Kidney epithelial cell (primary cell): ENCODE measurements around the gene CYFIP1. TPM values are rescaled to one million over a fixed set of nuclear protein-coding genes. Genes with fewer than 3 reads are reported as not detected.

Source experiments
- DNase-seq: peaks from one replicate; pipeline ENCODE4 v3.0.0-alpha.2; 2010; ENCODE audit warnings: low read depth
- H3K27me3 ChIP-seq: 2 replicates; pipeline ENCODE4 v1.6.0; 2011; ENCODE audit warnings: low read length; ENCODE audit not compliant: control insufficient read depth, insufficient read depth
- H3K36me3 ChIP-seq: 2 replicates; pipeline ENCODE4 v1.5.1; 2011; ENCODE audit warnings: low read length; ENCODE audit not compliant: control insufficient read depth, insufficient read depth
- H3K4me3 ChIP-seq: 2 replicates; pipeline ENCODE4 v1.5.1; 2011; ENCODE audit warnings: low read depth, mild to moderate bottlenecking, control low read depth, low read length
- CTCF ChIP-seq: IDR thresholded peaks from 2 replicates; pipeline ENCODE4 v1.5.1; 2011; ENCODE audit warnings: mild to moderate bottlenecking, moderate library complexity, low read length, control low read depth, inconsistent platforms; ENCODE audit not compliant: insufficient read depth, poor library complexity, severe bottlenecking
- total RNA-seq: library from RNA; depleted of rRNA; stranded (reverse); fragments of >200 nt; gene quantifications from 2 replicates; pipeline ENCODE4 v1.2.3, GENCODE V29; 2015

The CYFIP1 gene
- total RNA-seq, 1 donor from 2014 or later: 110 TPM

DNA sequence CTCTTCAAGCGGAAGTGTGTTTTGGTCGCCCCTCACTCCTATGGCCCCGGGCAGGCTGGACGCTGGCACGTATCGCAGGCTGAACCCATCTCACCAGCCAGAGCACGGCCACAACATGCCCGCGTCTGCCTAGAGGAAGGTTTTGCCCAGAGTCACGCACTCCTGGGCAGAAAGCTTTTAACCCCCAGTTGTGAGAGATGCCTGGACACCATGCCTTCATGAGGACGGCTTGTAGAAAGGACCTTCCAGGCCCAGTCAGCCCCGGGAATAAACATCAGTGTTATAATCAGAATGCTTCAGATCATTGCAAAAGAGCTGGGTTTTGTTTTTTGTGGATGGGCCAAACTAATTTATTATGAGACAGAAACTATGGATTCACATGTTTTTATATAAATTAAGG lies 16.5 kb downstream of the CYFIP1 start:
- DNase-seq: no peak
- no peaks in the 10 kb centered on the region for H3K27me3 ChIP-seq
- no peaks in the 10 kb centered on the region for H3K36me3 ChIP-seq
- no peak for TF ChIP-seq CTCF
- no peak overlapping the region for H3K4me3 ChIP-seq

GRCh38 chr15:22962611-22963010 lies 17.6 kb downstream of the CYFIP1 start:
- Histone ChIP-seq H3K27me3 (no peaks in the 10 kb centered on the region), H3K36me3 (no peaks in the 10 kb centered on the region), H3K4me3 (no peak overlapping the region)
- no peak for TF ChIP-seq CTCF
- DNase-seq: no peak

DNA sequence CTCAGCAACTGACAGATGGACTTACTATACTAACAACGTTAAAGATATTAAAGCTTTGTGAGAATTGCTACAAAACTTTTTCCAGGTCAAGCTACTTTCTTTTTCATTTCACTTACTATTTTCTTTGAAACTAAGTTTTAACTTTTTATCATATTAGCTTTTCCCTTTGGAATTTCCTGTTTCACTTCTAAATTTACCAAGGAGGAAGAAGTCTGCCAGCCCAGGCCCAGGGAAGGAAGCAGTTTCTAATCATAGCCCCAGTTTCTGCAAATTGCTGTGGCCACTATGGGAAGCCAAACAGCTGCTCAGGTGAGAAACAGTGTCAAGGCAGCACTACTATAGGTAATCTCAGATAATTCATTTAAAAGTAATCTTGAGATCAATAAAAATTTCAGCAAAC lies 18.4 kb downstream of the CYFIP1 start:
- Histone ChIP-seq H3K27me3 (no peaks in the 10 kb centered on the region), H3K36me3 (no peaks in the 10 kb centered on the region), H3K4me3 (no peak overlapping the region)
- no peak for TF ChIP-seq CTCF
- DNase-seq: no peak

DNA sequence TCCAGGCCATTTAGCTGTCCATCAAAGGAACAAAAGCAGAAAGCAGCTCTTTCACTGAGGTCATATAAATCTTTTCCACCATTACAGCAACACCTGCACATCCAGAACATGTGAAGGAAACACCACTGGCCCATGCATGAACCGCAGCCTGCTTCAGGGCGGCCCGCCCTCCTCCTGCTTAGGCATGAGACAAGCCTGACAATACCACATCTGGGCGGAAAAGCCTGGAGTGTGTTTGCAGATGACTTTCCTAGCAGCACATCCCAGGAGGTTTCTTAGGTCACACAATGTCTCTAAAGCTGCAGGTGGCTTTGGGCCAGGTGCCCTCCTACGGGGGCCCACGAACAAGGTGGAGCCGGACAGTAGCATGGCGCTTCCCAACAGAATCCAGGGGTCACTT lies 19.6 kb downstream of the CYFIP1 start:
- Histone ChIP-seq H3K27me3 (no peaks in the 10 kb centered on the region), H3K36me3 (no peaks in the 10 kb centered on the region), H3K4me3 (no peak overlapping the region)
- no peak for DNase-seq
- no peak for TF ChIP-seq CTCF

DNA sequence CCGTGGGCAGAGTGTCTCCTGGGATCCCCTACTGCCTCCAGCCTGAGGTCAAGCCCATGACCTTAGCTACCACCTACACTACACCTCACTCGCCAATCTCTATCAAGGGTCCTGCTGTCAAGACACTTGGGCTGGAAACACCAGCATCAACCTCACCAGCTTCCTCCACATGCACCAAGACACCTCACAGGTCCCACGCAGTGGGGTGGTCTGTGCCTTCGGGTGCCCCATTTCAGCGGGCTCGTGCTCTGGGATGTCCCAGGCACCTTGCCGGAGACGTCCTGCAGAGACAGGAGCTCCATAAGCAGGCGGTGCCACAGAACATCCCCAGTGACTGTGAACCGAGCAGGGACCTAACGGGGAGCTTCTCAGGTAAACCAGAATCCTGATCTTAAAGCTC lies 20.0 kb downstream of the CYFIP1 start:
- no peak for TF ChIP-seq CTCF
- Histone ChIP-seq H3K36me3 (no peaks in the 10 kb centered on the region), H3K27me3 (no peaks in the 10 kb centered on the region), H3K4me3 (no peak overlapping the region)
- DNase-seq: no peak

DNA sequence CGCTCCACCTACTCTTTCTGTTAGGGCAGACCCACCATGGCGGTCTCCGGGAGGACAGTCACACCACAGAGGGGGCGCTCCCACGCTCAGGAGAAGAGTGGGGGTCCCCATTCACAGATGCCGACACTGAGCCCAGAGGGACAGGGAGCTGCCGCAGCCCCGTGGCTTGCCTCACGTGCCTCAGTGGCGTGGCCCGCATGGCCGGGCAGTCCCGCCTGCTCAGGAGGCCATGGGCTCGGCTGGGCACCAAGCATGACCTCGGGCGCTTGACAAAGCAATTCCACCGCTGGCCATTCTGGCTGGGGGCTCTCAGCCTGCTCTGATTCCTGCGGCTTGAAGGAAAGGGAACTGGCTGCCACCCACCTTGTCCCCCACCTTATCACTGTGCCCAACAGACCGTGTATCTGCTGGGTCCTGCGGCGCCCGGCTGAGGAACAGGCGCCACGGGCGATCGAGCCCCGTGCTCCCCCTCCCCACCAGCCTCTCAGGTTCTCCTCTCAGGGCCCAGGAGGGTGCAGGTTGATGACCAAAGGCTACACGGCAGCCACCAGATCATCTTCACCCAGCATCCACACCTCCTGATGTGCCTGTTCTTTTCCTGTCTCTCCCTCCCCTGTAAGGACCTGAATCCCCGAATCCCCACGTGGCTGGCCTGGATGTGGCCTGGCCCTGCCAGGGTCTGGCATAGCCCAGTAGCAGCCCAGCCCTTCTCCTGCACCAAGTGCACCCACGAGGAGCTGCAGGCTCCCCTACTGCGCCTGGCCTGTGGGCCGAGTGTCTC lies 20.7 kb downstream of the CYFIP1 start:
- Histone ChIP-seq H3K4me3 (no peak overlapping the region), H3K36me3 (no peaks in the 10 kb centered on the region), H3K27me3 (no peaks in the 10 kb centered on the region)
- DNase-seq: no peak
- no peak for TF ChIP-seq CTCF
